HG02588 (cell line): ENCODE data around the gene SEMA3E.

Source experiments
- ATAC-seq: cut with Tn5 transposase; IDR thresholded peaks from one replicate; pipeline ENCODE4 v1.9.1; 2021; ENCODE audit warnings: mild to moderate bottlenecking, moderate library complexity; ENCODE audit not compliant: unreplicated experiment

The SEMA3E gene

GRCh38 chr7:83366629-83367028 lies 282.3 kb downstream of the SEMA3E start:
- no peak for ATAC-seq

GRCh38 chr7:83365746-83366145 lies 283.2 kb downstream of the SEMA3E start:
- no peak for ATAC-seq

GRCh38 chr7:83362871-83363550 lies 285.9 kb downstream of the SEMA3E start:
- no peak for ATAC-seq

GRCh38 chr7:83359108-83359507 lies 289.8 kb downstream of the SEMA3E start:
- ATAC-seq, result no peak

- no peak for ATAC-seq
Measured at GRCh38 chr7:83355143-83355542, 293.8 kb downstream of the SEMA3E start.

- no peak for ATAC-seq
Measured at GRCh38 chr7:83347945-83348444, 300.9 kb downstream of the SEMA3E start.

- no peak for ATAC-seq
Measured at GRCh38 chr7:83339907-83340306, 309.0 kb downstream of the SEMA3E start.

GRCh38 chr7:83338277-83338950 lies 310.5 kb downstream of the SEMA3E start:
- ATAC-seq, result no peak

- ATAC-seq, result no peak
Measured at GRCh38 chr7:83337050-83337449, 311.9 kb downstream of the SEMA3E start.

GRCh38 chr7:83326223-83326622 lies 322.7 kb downstream of the SEMA3E start:
- no peak for ATAC-seq

- ATAC-seq, result no peak
Measured at GRCh38 chr7:83325083-83325482, 323.9 kb downstream of the SEMA3E start.

- no peak for ATAC-seq
Measured at GRCh38 chr7:83324596-83324995, 324.3 kb downstream of the SEMA3E start.

- no peak for ATAC-seq
Measured at GRCh38 chr7:83321011-83321410, 327.9 kb downstream of the SEMA3E start.

- ATAC-seq, result no peak
Measured at GRCh38 chr7:83313931-83314330, 335.0 kb downstream of the SEMA3E start.
